ENCODE results near the gene HS2ST1. TPM values are rescaled to one million over a fixed set of nuclear protein-coding genes. Genes with fewer than 3 reads are reported as not detected.
"Not testable (repeated sequence)": the region's sequence is repeated elsewhere in the genome, so short reads cannot be mapped to it uniquely, and the experiment has no call there.

The HS2ST1 gene
- total RNA-seq, 1 experiment from 2014 or later: 45.8 TPM

DNA sequence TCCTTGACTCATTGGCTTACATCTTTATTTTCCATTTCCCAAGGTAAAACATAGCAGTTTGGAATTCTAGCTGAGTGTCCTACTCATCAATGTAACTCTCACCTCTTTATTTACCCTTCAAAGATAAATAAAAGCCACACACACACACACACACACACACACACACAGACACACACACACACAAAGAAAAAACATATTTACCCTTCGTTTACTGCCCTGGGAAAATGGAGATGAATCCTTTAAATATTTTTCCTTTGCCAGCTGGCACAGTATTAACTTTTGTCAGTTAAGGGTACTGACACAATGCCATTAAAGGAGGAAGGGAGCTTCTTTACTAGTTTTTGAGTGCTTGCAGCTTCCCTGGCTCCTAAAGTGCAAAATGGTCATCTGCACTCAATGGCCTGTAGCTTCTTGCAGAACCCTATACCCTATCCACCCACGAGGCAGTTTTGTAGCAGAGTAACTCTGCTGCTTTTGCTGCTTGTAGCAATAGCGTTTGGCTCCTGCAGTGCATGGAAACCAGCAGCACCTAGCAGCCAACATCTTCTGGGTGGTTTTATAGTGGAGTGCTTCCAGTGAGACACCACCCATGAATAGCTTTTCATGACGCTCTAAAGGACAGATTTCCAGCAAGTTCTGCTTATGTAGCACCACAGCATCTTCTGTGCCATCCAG, 103.7 kb downstream of the HS2ST1 start:
- TF ChIP-seq EZH2 (IDR thresholded peaks at IDR 0.05; ENCODE audit: borderline replicate concordance, low read depth, low read length, poor library complexity, severe bottlenecking): no peak
- TF ChIP-seq, protein P1, sequence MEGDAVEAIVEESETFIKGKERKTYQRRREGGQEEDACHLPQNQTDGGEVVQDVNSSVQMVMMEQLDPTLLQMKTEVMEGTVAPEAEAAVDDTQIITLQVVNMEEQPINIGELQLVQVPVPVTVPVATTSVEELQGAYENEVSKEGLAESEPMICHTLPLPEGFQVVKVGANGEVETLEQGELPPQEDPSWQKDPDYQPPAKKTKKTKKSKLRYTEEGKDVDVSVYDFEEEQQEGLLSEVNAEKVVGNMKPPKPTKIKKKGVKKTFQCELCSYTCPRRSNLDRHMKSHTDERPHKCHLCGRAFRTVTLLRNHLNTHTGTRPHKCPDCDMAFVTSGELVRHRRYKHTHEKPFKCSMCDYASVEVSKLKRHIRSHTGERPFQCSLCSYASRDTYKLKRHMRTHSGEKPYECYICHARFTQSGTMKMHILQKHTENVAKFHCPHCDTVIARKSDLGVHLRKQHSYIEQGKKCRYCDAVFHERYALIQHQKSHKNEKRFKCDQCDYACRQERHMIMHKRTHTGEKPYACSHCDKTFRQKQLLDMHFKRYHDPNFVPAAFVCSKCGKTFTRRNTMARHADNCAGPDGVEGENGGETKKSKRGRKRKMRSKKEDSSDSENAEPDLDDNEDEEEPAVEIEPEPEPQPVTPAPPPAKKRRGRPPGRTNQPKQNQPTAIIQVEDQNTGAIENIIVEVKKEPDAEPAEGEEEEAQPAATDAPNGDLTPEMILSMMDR (conservative IDR thresholded peaks at IDR 0.05; ENCODE audit: low read depth, low read length): no peak
- H3K9me3 ChIP-seq (ENCODE audit: low read depth, low read length, poor library complexity, severe bottlenecking): peaks cover 10% of the 10 kb centered on the region
- POLR2A ChIA-PET (ENCODE audit: low non-redundant PET): no interaction called here
- H3K27ac ChIP-seq (ENCODE audit: low read depth, low read length, poor library complexity, severe bottlenecking): no peak overlapping the region
- no TSS peak for BruUV-seq (replicated peaks)
- DNase-seq (ENCODE audit: low spot score): no peak
- no peaks in the 10 kb centered on the region for H3K36me3 ChIP-seq (ENCODE audit: insufficient read depth, low read length, poor library complexity, severe bottlenecking)
- intact Hi-C loops (cut with micrococcal nuclease; ENCODE audit: unreplicated experiment): no loop called here
- H3K4me1 ChIP-seq (ENCODE audit: insufficient read depth, low read length, poor library complexity, severe bottlenecking): no peaks in the 10 kb centered on the region
- H3K4me3 ChIP-seq (ENCODE audit: low read depth, low read length, poor library complexity, severe bottlenecking): no peak overlapping the region
- CTCF ChIA-PET: no interaction called here
- H3K27me3 ChIP-seq (replicated peaks; ENCODE audit: insufficient read depth, low read depth, low read length, poor library complexity): no peaks in the 10 kb centered on the region

GRCh38 chr1:87023326-87023725, 108.9 kb downstream of the HS2ST1 start:
- peaks cover 8% of the 10 kb centered on the region for H3K4me1 ChIP-seq (ENCODE audit: insufficient read depth, low read length, poor library complexity, severe bottlenecking)
- no peak overlapping the region for H3K27ac ChIP-seq (ENCODE audit: low read depth, low read length, poor library complexity, severe bottlenecking)
- no peaks in the 10 kb centered on the region for H3K36me3 ChIP-seq (ENCODE audit: insufficient read depth, low read length, poor library complexity, severe bottlenecking)
- no TSS peak for BruUV-seq (replicated peaks)
- H3K4me3 ChIP-seq (ENCODE audit: low read depth, low read length, poor library complexity, severe bottlenecking): no peak overlapping the region
- H3K9me3 ChIP-seq (ENCODE audit: low read depth, low read length, poor library complexity, severe bottlenecking): no peaks in the 10 kb centered on the region
- TF ChIP-seq EZH2 (IDR thresholded peaks at IDR 0.05; ENCODE audit: borderline replicate concordance, low read depth, low read length, poor library complexity, severe bottlenecking): no peak
- ChIA-PET POLR2A (ENCODE audit: low non-redundant PET) (no interaction called here), CTCF (no interaction called here)
- DNase-seq (ENCODE audit: low spot score): no peak
- no peaks in the 10 kb centered on the region for H3K27me3 ChIP-seq (replicated peaks; ENCODE audit: insufficient read depth, low read depth, low read length, poor library complexity)
- intact Hi-C loops (cut with micrococcal nuclease; ENCODE audit: unreplicated experiment): no loop called here

GRCh38 chr1:87024936-87025540, 110.6 kb downstream of the HS2ST1 start:
- BruUV-seq (replicated peaks): no TSS peak
- ChIA-PET POLR2A (ENCODE audit: low non-redundant PET) (no interaction called here), CTCF (no interaction called here)
- TF ChIP-seq EZH2 (IDR thresholded peaks at IDR 0.05; ENCODE audit: borderline replicate concordance, low read depth, low read length, poor library complexity, severe bottlenecking): no peak
- TF ChIP-seq, protein P1 (conservative IDR thresholded peaks at IDR 0.05; ENCODE audit: low read depth, low read length): peak; percentile 67
- H3K4me1 ChIP-seq (ENCODE audit: insufficient read depth, low read length, poor library complexity, severe bottlenecking): peaks cover 8% of the 10 kb centered on the region
- intact Hi-C loops (cut with micrococcal nuclease; ENCODE audit: unreplicated experiment): loop anchor here (5.0 kb wide), 1 partner anchor 193 kb away; no protein-coding TSS in a partner anchor
- no peaks in the 10 kb centered on the region for H3K36me3 ChIP-seq (ENCODE audit: insufficient read depth, low read length, poor library complexity, severe bottlenecking)
- H3K9me3 ChIP-seq (ENCODE audit: low read depth, low read length, poor library complexity, severe bottlenecking): no peaks in the 10 kb centered on the region
- H3K27ac ChIP-seq (ENCODE audit: low read depth, low read length, poor library complexity, severe bottlenecking): no peak overlapping the region
- H3K27me3 ChIP-seq (replicated peaks; ENCODE audit: insufficient read depth, low read depth, low read length, poor library complexity): no peaks in the 10 kb centered on the region
- no peak overlapping the region for H3K4me3 ChIP-seq (ENCODE audit: low read depth, low read length, poor library complexity, severe bottlenecking)
- DNase-seq (ENCODE audit: low spot score): peak; percentile 65

- intact Hi-C loops (cut with micrococcal nuclease; ENCODE audit: unreplicated experiment): loop anchor here (5.0 kb wide), 1 partner anchor 195 kb away; no protein-coding TSS in a partner anchor
Measured at GRCh38 chr1:87027561-87027960, 113.1 kb downstream of the HS2ST1 start.

More at GRCh38 chr1:87027561-87027960, 113.1 kb downstream of the HS2ST1 start:
- BruUV-seq (replicated peaks); POLR2A ChIA-PET (ENCODE audit: low non-redundant PET); H3K27me3 ChIP-seq (replicated peaks; ENCODE audit: insufficient read depth, low read depth, low read length, poor library complexity); H3K9me3 ChIP-seq (ENCODE audit: low read depth, low read length, poor library complexity, severe bottlenecking); H3K36me3 ChIP-seq (ENCODE audit: insufficient read depth, low read length, poor library complexity, severe bottlenecking); H3K4me3 ChIP-seq (ENCODE audit: low read depth, low read length, poor library complexity, severe bottlenecking); H3K4me1 ChIP-seq (ENCODE audit: insufficient read depth, low read length, poor library complexity, severe bottlenecking); CTCF ChIA-PET; H3K27ac ChIP-seq (ENCODE audit: low read depth, low read length, poor library complexity, severe bottlenecking): not testable (repeated sequence)
- peak; percentile 18 for DNase-seq (ENCODE audit: low spot score)

All from A673 (cell line).